K562 (cell line): ENCODE results near the gene RDH16. TPM values are rescaled to one million over a fixed set of nuclear protein-coding genes. Genes with fewer than 3 reads are reported as not detected.

ENCODE experiments used
- CXXC5 ChIP-seq: fragments of 250-450 bp; sonication (Bioruptor Pico); IDR thresholded peaks from 2 replicates; pipeline ENCODE4 v1.8.0; 2022; ENCODE audit warnings: inconsistent platforms, mild to moderate bottlenecking, moderate library complexity
- HDAC3 ChIP-seq: fragments of 450-650 bp; IDR thresholded peaks from 2 replicates; pipeline ENCODE4 v1.6.1; 2018; ENCODE audit warnings: borderline replicate concordance, mild to moderate bottlenecking, moderate library complexity; ENCODE audit not compliant: partially characterized antibody
- MCM2 ChIP-seq: fragments of 450-650 bp; IDR thresholded peaks from 2 replicates; pipeline ENCODE4 v1.6.1; 2017; ENCODE audit warnings: low read depth, mild to moderate bottlenecking
- MEIS2 ChIP-seq: fragments of 450-650 bp; IDR thresholded peaks from 2 replicates; pipeline ENCODE4 v1.6.1; 2014; ENCODE audit warnings: mild to moderate bottlenecking; ENCODE audit not compliant: partially characterized antibody
- MLLT1 ChIP-seq, 2 experiments: fragments of 450-650 bp; IDR thresholded peaks; 2 replicates each; pipeline ENCODE4 v1.6.1; 2016
- NELFE ChIP-seq: IDR thresholded peaks from 2 replicates; pipeline ENCODE4 v1.6.1; 2011; ENCODE audit warnings: mild to moderate bottlenecking; ENCODE audit not compliant: insufficient read depth, insufficient read length
- PYGO2 ChIP-seq: fragments of 450-650 bp; IDR thresholded peaks from 2 replicates; pipeline ENCODE4 v1.6.1; 2016; ENCODE audit warnings: mild to moderate bottlenecking, missing genetic modification characterization, moderate library complexity, missing compliant biosample characterization
- RCOR1 ChIP-seq, 2 experiments: IDR thresholded peaks; 2 replicates each; pipeline ENCODE4 v1.6.1; 2012; ENCODE audit warnings: low read depth in 2 of 2, low read length in 2 of 2, borderline replicate concordance in 1 of 2, improper control_type of control experiment in 1 of 2
- VEZF1 ChIP-seq: fragments of 200-800 bp; sonication (Bioruptor generic); IDR thresholded peaks from 2 replicates; pipeline ENCODE4 v1.6.1; 2017; ENCODE audit warnings: missing genetic modification characterization, missing compliant biosample characterization
- ZBTB11 ChIP-seq, 3 experiments: fragments of 200-800 bp in 1 of 3; fragments of 250-450 bp in 1 of 3; fragments of 450-650 bp in 1 of 3; sonication (Bioruptor Pico) in 1 of 3; sonication (Bioruptor generic) in 1 of 3; formaldehyde crosslinking in 1 of 3; IDR thresholded peaks; 2 replicates each; pipeline versions ENCODE4 v1.6.1 to v1.8.0; 2016 to 2022; ENCODE audit warnings: mild to moderate bottlenecking in 2 of 3, missing genetic modification characterization in 2 of 3, missing compliant biosample characterization in 1 of 3, moderate library complexity in 1 of 3
- ZNF512 ChIP-seq: IDR thresholded peaks from 2 replicates; pipeline ENCODE4 v1.6.1; 2016; ENCODE audit warnings: missing genetic modification characterization, missing compliant biosample characterization
- ZNF655 ChIP-seq: fragments of 250-450 bp; sonication (Bioruptor Pico); IDR thresholded peaks from 2 replicates; pipeline ENCODE4 v1.5.0; 2021
- polyA plus RNA-seq, 8 experiments: library from polyadenylated mRNA; depleted of rRNA in 4 of 8; stranded (reverse) in 5 of 8; unstranded in 3 of 8; fragments of >200 nt; fragmentation: Nextera tagmentation in 2 of 8; fragmentation: Illumina TruSeq in 1 of 8; extraction: Ambion mirVana in 2 of 8; extraction: Trizol in 1 of 8; gene quantifications; 2 replicates each; pipeline versions ENCODE4 v1.2.1 to v1.2.3, GENCODE V29; 2011 to 2014; ENCODE audit warnings: inconsistent platforms in 1 of 8, missing spikeins in 1 of 8
- total RNA-seq, 7 experiments: library from RNA; depleted of rRNA in 6 of 7; stranded (reverse); fragments of >200 nt in 6 of 7; fragmentation: Illumina TruSeq in 2 of 7; extraction: Trizol in 2 of 7; gene quantifications; 2 replicates each; pipeline versions ENCODE4 v1.2.1 to v1.2.3, GENCODE V29; 2011 to 2021; ENCODE audit warnings: low replicate concordance in 1 of 7

RDH16 gene
- total and polyA plus RNA-seq, 9 of the 15 experiments (the other 6 are each of a cell fraction or from before 2014, with no cell fraction given), result 0.11 to 0.52 (median 0.22) TPM; not detected in 1

GRCh38 chr12:56988207-56988739 lies 30.9 kb upstream of the RDH16 start (continued):
- TF ChIP-seq ZBTB11 (CRISPR knock-in tag; IDR thresholded peaks at IDR 0.05) (peak in 1 of 3 experiments; percentile 70; a peak in 2 of 6 replicates), VEZF1 (CRISPR knock-in tag) (peak; percentile 89), RCOR1 (IDR thresholded peaks at IDR 0.05; ENCODE audit: borderline replicate concordance in 1 of 2, low read depth in 2 of 2, low read length in 2 of 2) (peak; percentile 94 to 99), HDAC3 (peak; percentile 100), MEIS2 (peak; percentile 64), NELFE (no peak), MCM2 (no peak), ZNF655 (CRISPR knock-in tag) (no peak), CXXC5 (CRISPR knock-in tag) (peak; percentile 93), PYGO2 (tag) (peak; percentile 92), ZNF512 (tag) (no peak), MLLT1 (IDR thresholded peaks at IDR 0.05) (peak; percentile 87)
